WI38 (cell line): ENCODE results near the gene ABCA2.

Experiments
- H3K4me3 ChIP-seq: 2 replicates; pipeline ENCODE4 v1.5.1; 2011; ENCODE audit warnings: low read depth, mild to moderate bottlenecking, control low read depth, low read length
- CTCF ChIP-seq: IDR thresholded peaks from 2 replicates; pipeline ENCODE4 v1.5.1; 2012; ENCODE audit warnings: low read depth, mild to moderate bottlenecking, control low read depth, low read length

Gene ABCA2

DNA sequence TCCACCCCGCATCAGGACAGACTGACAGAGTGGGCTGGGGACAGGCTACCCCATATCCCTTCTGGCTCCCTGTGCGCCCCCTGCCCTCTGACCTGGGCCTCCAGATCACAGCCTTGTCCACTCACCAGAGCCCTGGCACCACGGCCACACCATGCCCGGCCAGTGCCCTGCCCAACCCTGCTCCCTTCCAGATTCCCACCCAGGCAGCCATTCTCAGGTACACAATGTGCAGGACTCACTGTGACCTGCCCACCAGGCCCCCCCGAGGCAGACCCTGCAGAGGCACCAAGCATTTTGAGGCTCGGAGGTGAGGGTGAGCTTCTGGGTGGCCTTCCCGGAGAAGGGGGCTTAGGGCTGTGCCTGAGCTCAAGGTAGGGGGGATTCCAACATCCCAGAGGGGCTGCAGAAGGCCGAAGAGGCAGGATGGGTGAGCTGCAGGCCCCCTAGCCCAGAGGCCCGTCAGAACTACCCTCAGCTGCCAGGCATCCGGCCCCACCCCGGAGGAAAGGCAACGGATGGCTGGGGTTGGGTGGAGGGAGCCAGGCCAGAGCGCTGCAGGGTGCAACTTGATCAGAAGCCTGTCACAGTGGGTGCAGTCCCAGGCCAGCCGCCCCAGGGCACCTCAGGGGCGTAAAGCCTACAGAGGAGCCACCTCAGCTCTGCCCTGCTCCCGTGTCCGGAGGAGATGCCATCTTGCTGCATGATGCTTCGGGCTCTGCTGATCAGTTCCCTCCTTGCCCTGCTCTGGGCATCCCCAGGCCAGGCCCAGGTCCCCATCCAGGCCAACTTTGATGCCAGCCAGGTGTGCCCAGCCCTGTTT lies 45.6 kb downstream of the ABCA2 start, which contains the start of gene LCNL1:
Gene LCNL1 (plus strand): TSS at position 762 of the 820 bp plus-strand sequence. CDS start 594 bp downstream, outside the sequence.
- TF ChIP-seq CTCF = no peak

DNA sequence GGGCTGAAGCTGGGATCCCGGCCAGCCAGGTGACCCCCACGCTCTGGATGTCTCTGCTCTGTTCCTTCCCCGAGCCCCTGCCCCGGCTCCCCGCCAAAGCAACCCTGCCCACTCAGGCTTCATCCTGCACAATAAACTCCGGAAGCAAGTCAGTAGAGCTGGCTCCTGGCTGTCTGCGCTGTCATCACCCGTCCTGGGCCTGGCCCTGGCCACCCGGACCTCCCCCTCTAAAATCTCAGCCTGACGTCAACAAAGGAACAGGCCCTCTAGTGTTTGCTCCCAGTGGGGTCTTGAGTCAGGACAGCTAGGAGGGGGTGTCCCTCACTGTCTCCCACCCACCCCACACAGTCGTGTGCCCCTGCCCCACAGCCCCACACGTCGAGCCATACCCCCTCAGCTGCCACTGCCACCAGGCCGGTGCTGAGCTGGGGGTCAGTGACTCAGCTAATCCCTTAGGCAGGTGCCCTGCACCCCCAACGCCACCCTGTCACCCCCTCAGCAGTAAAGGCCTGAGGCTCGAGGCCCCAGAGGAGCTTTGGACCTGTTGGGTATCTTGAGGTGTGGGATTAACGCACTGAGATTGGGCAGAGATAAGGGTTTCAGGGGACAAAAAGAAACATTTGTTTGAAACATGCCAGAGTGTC lies 46.3 kb downstream of the ABCA2 start:
- H3K4me3 ChIP-seq = no peak overlapping the region
- TF ChIP-seq CTCF = no peak

More for the DNA sequence above, 45.6 kb downstream of the ABCA2 start, which contains the start of gene LCNL1:
- no peak within 1 kb of the TSS for H3K4me3 ChIP-seq

GRCh38 chr9:136980669-136981478 lies 47.2 kb downstream of the ABCA2 start:
- H3K4me3 ChIP-seq = no peak overlapping the region
- TF ChIP-seq CTCF = no peak

DNA sequence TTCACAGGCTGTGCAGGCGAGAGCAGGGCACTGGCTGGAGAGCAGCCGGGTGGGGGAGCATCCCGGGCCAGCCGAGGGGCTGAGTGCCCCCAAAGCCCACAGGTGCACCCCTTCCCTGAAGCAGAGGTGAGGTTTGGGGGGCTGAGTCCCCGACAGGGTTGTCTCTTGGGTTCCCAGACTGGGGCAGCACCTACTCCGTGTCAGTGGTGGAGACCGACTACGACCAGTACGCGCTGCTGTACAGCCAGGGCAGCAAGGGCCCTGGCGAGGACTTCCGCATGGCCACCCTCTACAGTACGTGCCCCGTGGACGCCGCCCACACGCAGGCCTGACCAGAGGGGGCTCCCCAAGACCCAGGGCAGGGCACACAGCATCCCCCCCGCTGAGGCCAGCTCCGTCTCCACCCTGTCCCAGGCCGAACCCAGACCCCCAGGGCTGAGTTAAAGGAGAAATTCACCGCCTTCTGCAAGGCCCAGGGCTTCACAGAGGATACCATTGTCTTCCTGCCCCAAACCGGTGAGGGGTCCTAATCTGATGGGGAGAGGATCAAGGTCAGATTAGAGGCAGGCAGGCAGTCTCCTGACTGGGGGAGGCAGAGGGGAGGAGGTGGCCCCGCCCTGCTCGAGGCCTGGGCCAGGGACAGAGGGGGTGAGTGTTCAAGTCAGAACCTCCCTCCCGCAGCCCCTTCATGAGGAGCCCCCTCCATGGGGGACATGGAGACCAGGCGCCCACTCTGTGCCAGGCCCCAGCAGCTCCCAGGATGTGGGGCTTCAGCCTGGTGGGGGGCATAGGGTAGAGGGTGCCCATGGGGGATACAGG lies 48.1 kb downstream of the ABCA2 start:
- no peak for TF ChIP-seq CTCF
- H3K4me3 ChIP-seq = no peak overlapping the region

DNA sequence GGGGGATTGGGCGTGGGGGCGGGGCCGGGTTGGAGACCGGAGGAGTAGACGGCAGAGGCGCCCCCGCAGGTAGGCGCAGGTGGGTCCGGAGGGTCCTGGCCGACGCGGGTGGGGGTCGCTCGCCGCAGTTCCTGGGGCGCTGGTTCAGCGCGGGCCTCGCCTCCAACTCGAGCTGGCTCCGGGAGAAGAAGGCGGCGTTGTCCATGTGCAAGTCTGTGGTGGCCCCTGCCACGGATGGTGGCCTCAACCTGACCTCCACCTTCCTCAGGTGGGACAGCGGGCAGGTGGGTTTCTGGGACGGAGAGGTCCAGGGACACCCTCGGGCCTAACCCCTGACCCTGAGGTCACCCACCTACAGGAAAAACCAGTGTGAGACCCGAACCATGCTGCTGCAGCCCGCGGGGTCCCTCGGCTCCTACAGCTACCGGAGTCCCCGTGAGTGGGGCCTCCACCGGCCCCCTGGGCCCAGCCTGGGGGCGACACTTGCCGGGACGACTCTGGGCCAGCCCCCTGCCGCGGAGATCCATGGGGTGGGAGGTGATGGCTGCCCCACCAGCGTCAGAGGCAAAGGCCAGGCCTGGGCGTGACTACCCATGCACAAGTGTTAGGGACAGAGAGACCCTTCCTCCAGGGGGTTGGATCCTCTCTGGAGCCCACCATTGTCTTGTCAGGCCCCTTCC lies 49.0 kb downstream of the ABCA2 start:
- H3K4me3 ChIP-seq = no peak overlapping the region
- no peak for TF ChIP-seq CTCF
